GM18498 (cell line): Measurements from ENCODE around the gene HMBS.
"Not testable (repeated sequence)": the region's sequence is repeated elsewhere in the genome, so short reads cannot be mapped to it uniquely, and the experiment has no call there.

Source experiments
- ATAC-seq: cut with Tn5 transposase; IDR thresholded peaks from one replicate; pipeline ENCODE4 v1.9.1; 2021; ENCODE audit warnings: mild to moderate bottlenecking, moderate library complexity; ENCODE audit not compliant: unreplicated experiment

The HMBS gene

GRCh38 chr11:119100994-119101758 is 16.5 kb downstream of the HMBS start:
- ATAC-seq, result peak; percentile 35

- peak; percentile 82 for ATAC-seq
These were observed 17.2 kb downstream of the HMBS start, which contains the start of gene DPAGT1 for GRCh38 chr11:119101759-119102423. Gene DPAGT1, minus strand, starts transcription at chr11:119101853. Its CDS starts 198 bp downstream, at chr11:119101655.

DNA sequence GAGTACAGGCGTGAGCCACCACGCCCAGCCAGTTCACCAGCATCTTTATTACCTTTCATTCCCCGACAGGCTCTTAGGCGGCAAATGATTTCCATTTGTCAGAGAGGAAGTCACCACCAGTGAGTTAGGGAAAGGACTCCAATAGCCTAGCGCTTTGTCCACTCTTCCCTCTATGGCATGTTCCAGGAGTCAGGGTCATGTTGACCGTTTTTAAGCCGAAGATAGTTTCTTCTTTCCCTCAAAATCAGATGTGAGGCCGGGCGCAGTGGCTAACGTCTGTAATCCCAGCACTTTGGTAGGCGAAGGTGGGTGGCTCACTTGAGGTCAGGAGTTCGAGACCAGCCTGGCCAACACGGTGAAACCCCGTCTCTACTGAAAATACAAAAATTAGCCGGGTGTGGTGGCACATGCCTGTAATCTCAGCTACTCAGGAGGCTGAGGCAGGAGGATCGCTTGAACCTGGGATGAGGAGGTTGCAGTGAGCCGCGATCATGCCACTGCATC is 18.5 kb downstream of the HMBS start:
- ATAC-seq, result not testable (repeated sequence)

GRCh38 chr11:119103793-119104192 is 19.1 kb downstream of the HMBS start:
- no peak for ATAC-seq

DNA sequence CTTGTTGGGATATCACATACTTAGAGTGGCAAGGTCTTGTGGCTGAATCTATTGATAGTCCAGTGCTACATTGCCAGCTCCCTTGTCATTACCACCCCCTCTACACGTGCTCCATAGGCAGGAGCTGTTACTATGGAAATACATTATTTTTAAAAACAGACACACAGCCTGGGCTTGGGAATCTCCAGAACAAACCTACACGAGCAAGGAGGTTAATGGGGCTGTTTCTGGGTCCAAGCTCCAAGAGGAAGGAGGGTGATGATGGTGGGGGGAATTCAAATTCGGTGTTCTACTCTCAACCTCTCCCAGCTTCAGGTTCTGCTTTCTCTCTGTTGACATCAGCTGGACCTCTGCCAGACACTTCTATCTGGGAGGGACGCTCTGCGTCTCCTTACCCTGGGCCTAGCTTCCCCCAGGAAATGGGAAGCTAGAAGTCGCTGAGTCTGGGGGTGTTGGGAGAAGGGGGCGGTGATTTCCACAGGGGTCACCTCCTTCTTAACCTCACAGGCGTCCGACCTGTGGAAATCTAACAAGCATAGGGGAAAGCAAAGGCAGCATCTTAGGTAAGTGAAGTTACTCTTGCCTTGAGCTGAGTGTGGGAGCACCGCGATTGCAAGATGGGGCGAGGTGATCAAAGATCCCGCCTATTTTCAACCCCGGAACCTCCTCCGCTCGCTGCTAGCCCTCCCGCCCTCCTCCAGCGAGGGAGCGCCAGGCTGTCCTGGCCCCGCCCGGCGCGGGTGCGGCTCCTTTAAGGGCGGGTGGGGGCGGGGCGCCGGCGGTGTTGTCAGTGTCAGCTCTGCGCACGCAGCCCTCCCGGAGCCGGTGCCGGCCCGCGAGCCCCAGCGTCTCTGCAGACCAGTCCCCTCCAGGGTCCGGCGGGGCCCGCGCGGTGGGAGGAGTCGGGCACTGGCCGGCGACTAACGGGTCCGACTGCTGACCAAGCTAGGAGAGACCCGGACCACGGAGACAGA is 22.2 kb downstream of the HMBS start, which contains the start of gene C2CD2L:
C2CD2L (plus strand) TSS at position 781 of the 974 bp plus-strand sequence. CDS start 398 bp downstream, outside the sequence.
- ATAC-seq, result peak; percentile 75

DNA sequence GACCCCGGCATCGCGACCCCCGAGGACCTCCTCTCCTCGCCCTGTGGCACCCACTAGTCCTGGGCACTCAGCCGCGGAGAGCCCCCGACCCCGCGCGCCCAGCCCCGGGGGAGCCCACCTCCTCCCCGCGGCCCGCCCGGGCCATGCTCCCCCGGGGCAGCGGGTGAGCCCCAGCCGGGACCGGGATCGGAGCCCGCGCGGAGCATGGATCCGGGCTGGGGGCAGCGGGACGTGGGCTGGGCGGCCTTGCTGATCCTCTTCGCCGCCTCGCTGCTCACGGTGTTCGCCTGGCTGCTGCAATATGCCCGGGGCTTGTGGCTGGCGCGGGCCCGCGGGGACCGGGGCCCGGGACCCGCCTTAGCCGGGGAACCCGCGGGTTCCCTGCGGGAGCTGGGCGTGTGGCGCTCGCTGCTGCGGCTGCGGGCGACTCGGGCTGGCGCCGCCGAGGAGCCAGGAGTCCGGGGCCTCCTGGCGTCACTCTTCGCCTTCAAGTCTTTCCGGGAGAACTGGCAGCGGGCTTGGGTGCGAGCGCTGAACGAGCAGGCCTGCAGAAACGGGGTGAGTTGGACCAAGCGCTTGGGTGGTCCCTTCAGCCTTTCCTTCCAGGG is 23.0 kb downstream of the HMBS start:
- peak; percentile 37 for ATAC-seq

DNA sequence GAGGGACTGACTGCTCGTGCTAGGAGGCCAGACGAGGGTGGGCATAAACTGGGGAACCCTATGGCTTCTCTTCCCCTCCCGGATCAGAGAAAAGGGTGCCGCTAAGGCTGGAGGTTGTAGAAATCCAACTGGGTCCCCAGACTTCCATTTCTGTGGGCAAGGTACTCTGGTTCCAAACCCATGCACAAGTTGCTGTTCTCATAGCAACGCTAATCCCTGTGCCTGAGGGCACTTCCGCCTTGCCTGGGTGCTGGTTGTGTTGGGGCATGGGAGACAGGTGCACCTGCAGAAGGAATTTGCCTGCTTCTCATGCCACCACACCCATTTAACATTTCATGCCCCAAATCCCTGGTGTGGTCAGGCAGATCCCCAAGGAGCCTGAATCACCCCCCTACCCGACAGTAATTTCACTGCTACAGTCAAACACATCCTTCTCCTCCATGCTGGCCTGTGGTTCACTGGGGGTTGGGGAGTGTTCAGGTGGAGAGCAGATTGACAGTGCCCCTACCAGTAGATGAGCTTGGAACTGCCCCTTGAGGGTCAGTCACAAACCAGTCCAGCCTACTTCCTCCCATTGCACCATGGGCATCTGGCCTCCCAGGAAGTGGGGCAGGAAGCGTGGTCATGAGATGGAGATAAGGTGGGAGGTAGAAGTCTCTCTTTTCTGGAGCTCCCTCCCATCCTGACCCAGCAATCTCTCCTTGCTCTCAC is 23.6 kb downstream of the HMBS start:
- no peak for ATAC-seq

DNA sequence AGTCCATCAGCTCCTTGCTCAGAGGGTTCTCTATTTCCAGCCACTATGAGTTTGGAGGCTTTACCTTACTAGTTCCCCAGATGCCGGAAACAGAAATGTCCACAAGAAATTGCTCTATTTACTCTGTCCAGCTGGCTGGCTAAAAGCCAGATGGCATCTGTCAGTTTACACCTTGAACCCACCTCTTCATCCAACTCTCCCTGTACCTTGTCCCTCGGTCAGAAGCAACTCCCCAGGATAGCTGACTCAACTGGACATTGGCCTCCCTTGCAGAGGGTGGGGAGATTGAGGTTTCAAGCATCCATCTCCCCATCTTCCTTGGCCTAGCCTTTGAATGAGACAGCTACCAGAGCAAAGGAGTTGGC is 24.2 kb downstream of the HMBS start:
- no peak for ATAC-seq

GRCh38 chr11:119109843-119110242 is 25.2 kb downstream of the HMBS start:
- ATAC-seq, result no peak

- no peak for ATAC-seq
These were observed 25.8 kb downstream of the HMBS start for GRCh38 chr11:119110439-119110838.

DNA sequence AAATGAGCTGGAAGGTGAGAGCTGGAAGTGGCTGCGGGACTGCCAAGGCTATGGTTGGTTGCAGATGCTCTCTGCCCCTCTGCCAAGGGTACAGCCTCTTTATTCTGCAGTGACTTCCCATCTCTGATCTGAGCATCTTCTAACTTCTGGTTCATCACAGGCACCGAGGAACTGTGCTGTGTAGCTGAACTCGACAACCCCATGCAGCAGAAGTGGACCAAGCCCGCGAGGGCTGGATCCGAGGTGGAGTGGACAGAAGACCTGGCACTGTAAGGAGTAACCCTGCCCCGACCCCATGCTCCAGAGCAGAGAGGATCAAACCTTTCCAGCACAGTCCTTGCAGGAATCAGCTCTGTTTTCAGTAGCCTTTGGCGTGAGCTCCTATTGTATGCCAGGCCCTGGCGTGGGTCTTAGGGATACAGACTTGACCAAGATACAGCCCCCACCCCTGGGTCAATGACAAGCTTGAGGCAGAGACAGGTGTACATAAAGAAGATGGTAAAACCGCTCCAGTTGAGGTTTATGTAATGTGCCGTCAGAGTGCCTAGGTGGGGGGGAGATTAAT is 26.8 kb downstream of the HMBS start:
- no peak for ATAC-seq

DNA sequence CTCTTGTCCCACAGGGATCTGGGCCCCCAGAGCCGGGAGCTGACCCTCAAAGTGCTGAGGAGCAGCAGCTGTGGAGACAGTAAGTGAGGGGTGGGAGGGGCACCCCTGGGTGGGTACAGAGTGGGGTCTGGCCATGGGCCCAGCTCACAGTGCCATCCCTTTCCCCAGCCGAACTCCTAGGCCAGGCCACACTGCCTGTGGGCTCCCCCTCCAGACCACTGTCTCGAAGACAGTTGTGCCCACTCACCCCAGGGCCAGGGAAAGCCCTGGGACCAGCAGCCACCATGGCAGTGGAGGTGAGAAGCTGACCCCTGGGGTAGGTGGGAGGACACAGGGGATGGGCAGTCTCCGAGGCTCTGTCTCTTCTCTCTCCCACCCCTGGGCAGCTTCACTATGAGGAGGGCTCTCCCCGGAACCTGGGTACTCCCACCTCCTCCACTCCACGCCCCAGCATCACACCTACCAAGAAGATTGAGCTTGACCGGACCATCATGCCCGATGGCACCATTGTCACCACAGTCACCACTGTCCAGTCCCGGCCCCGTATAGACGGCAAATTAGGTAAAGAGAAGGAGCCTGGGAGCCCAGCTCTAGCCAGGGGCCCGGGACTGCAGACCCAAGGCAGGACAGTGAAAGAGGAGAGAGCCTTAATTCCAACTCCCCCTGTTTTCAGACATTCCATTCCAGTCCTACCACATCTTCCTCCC is 27.8 kb downstream of the HMBS start:
- no peak for ATAC-seq

DNA sequence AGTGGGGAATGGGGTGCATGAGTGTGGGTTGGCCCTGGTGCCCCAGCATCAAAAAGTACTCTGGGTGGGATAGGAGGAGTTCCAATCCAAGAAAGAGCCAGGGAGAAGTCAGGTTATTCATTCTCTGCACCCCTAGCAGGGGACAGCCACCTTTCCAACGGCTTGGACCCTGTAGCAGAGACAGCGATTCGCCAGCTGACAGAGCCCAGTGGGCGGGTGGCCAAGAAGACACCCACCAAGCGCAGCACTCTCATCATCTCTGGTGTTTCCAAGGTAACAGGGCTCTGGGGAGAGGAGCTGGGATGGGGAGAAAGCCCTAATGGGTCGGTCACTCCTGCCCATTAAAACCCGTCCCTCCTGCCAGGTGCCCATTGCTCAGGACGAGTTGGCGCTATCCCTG is 29.0 kb downstream of the HMBS start:
- no peak for ATAC-seq

- ATAC-seq, result no peak
These were observed 29.7 kb downstream of the HMBS start for GRCh38 chr11:119114351-119114750.

DNA sequence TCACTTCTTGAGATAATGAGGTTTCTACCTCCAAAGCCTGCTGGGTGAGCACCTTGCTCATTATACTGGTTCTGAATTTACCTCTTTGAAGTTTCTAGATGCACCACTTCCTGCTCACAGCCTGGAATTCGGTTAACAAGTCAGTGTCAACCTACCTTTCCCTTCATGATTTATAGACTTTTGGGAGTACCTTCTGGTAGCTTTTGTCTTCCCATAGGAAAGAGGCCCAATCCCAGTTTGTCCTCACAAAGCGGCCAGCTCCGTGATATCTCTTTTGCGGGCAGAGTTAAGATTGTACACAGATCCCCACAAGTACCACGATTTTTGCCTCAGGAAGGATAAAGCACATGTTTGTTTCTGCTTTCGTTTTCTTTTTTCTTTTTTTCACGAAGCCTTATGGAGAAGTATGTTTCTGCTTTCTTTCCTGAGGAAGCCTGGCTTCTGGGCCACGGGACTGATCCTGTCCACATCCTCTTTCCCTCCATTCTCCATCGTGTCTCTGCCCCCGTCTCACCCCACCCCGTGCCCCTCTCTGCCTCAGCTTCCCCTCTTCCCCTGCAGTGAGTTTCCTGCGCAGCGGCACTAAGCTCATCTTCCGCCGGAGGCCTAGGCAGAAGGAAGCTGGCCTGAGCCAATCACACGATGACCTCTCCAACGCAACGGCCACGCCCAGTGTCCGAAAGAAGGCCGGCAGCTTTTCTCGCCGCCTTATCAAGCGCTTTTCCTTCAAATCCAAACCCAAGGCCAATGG is 31.0 kb downstream of the HMBS start:
- ATAC-seq, result no peak

DNA sequence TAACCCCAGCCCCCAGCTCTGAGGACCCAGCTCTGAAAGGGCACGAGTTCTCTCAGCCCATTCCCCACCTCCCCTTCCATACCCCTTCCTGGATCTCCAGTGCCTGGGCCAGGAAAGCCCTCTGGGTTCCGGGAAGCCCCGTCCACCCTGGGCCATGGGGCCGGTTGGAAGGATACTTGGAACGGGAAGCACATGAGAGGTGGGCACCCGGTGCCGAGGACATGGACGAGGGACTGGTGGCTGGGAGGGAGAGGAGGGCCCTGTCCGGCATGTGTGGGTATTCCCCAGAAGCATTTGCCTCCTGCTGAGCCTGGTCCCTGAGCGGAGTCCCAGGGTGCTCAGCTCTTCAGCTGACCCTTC is 31.5 kb downstream of the HMBS start:
- ATAC-seq, result no peak

DNA sequence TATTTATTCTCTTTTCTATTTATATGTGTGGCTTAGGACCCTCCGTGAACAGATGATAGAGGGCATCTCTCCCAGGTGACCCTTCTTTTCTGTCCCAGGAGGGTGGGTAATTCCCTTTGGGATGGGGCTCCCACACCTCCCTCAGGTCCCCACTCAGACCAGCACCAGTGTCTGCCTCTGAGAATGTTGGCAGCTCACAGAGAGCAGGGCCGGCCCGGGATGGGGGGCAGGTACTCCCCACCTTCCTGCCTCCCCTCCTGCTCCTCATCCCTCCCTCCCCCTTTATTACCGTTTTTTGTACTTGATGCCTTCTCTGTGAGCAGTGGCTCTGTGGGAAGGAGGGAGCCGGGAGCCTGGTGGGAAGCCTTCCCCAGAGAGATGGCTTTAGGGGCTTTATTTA is 31.9 kb downstream of the HMBS start:
- ATAC-seq, result no peak

DNA sequence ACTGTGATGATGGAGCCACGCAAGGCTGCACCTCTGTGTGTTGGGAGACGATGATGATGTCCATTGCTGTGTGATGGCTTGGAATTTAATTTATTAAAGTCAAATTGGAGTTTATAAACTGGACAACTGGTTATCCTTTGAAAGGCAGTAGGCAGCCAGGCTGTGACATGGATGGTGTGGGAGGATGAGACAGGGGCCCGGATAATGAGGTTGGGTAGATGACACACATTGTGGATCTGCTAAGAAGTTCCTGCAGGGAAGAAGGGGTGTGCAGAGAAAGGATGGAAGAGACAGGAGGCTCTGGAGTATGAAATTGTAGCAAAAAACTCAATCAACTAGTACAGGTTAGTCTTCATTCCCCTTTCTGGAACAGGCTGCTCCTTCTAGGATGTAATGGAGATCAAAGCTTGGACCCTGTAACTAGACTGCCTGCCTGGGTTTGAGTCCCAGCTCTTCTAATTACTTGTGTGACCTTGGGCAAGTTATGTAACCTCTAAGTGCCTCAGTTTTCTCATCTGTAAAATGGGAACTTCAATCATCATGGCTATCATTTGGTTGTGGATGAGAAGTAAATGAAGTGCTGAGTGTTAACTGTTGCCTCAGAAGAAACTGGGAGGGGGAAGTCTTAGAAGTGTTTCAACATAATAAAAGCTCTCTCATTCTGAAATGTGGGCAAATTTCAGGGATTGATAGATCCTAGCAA is 32.5 kb downstream of the HMBS start:
- no peak for ATAC-seq
